Measurements from ENCODE around the gene HBA1. TPM values are rescaled to one million over a fixed set of nuclear protein-coding genes. Genes with fewer than 3 reads are reported as not detected.

HBA1 gene
- total and polyA plus RNA-seq, 9 of the 15 experiments (the other 6 are each of a cell fraction or from before 2014, with no cell fraction given), result 128 to 2,388 (median 380) TPM

DNA sequence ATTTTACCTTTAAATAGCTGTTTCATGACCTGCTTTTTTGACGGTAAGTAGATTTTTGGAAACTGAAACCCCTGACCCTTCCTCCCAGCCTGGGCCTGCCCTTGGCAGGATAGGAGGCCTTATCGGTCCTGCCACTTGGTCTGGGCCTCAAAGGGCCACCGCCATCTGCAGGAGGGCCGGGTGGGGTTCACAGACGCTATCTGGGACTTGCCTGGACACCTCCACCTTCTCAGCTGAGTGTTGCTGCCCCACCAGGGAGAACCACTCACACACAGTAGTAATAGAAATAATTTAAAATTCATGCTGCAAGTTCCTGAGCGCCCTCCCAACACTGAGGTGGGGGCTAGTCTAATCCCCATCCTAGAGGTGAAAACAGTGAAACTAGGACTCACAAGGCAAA, 33.4 kb upstream of the HBA1 start (continued):
- TF ChIP-seq, protein P1, sequence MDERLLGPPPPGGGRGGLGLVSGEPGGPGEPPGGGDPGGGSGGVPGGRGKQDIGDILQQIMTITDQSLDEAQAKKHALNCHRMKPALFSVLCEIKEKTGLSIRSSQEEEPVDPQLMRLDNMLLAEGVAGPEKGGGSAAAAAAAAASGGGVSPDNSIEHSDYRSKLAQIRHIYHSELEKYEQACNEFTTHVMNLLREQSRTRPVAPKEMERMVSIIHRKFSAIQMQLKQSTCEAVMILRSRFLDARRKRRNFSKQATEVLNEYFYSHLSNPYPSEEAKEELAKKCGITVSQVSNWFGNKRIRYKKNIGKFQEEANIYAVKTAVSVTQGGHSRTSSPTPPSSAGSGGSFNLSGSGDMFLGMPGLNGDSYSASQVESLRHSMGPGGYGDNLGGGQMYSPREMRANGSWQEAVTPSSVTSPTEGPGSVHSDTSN (CRISPR knock-in tag; IDR thresholded peaks at IDR 0.05; ENCODE audit: low read depth), result no peak
- TF ChIP-seq, protein P1 (tag; conservative IDR thresholded peaks at IDR 0.05; ENCODE audit: low read depth), result no peak
- TF ChIP-seq ELF1 (tag; IDR thresholded peaks at IDR 0.05) (peak; percentile 26; the same call in 1 of the 2 replicates), ZNF766 (CRISPR knock-in tag; conservative IDR thresholded peaks at IDR 0.05) (peak; percentile 53; the same call in 1 of the 2 replicates), CBX1 (IDR thresholded peaks at IDR 0.05; ENCODE audit: low read depth) (no peak), KLF16 (IDR thresholded peaks at IDR 0.05) (peak; percentile 93), E2F3 (CRISPR knock-in tag; IDR thresholded peaks at IDR 0.05) (no peak), ILF3 (IDR thresholded peaks at IDR 0.05; ENCODE audit: borderline replicate concordance) (no peak), HDAC6 (IDR thresholded peaks at IDR 0.05; ENCODE audit: low read depth, low read length) (no peak), KAT2B (IDR thresholded peaks at IDR 0.05; ENCODE audit: low read depth, low read length) (no peak), NFYB (IDR thresholded peaks at IDR 0.05; ENCODE audit: extremely low read depth, insufficient read length) (no peak), SRF (CRISPR knock-in tag; IDR thresholded peaks at IDR 0.05) (no peak), ZNF707 (CRISPR knock-in tag; conservative IDR thresholded peaks at IDR 0.05) (0 out of 2 replicates have a peak, but pooled peaks have one; percentile 15), KAT7 (CRISPR knock-in tag; IDR thresholded peaks at IDR 0.05; ENCODE audit: borderline replicate concordance) (no peak), FOXA3 (CRISPR knock-in tag; conservative IDR thresholded peaks at IDR 0.05 in 1 of 2, IDR thresholded peaks at IDR 0.05 in 1 of 2) (no peak)
- TF ChIP-seq, protein P2, sequence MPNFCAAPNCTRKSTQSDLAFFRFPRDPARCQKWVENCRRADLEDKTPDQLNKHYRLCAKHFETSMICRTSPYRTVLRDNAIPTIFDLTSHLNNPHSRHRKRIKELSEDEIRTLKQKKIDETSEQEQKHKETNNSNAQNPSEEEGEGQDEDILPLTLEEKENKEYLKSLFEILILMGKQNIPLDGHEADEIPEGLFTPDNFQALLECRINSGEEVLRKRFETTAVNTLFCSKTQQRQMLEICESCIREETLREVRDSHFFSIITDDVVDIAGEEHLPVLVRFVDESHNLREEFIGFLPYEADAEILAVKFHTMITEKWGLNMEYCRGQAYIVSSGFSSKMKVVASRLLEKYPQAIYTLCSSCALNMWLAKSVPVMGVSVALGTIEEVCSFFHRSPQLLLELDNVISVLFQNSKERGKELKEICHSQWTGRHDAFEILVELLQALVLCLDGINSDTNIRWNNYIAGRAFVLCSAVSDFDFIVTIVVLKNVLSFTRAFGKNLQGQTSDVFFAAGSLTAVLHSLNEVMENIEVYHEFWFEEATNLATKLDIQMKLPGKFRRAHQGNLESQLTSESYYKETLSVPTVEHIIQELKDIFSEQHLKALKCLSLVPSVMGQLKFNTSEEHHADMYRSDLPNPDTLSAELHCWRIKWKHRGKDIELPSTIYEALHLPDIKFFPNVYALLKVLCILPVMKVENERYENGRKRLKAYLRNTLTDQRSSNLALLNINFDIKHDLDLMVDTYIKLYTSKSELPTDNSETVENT (CRISPR knock-in tag; IDR thresholded peaks at IDR 0.05), result no peak
- TF ChIP-seq, protein P3, sequence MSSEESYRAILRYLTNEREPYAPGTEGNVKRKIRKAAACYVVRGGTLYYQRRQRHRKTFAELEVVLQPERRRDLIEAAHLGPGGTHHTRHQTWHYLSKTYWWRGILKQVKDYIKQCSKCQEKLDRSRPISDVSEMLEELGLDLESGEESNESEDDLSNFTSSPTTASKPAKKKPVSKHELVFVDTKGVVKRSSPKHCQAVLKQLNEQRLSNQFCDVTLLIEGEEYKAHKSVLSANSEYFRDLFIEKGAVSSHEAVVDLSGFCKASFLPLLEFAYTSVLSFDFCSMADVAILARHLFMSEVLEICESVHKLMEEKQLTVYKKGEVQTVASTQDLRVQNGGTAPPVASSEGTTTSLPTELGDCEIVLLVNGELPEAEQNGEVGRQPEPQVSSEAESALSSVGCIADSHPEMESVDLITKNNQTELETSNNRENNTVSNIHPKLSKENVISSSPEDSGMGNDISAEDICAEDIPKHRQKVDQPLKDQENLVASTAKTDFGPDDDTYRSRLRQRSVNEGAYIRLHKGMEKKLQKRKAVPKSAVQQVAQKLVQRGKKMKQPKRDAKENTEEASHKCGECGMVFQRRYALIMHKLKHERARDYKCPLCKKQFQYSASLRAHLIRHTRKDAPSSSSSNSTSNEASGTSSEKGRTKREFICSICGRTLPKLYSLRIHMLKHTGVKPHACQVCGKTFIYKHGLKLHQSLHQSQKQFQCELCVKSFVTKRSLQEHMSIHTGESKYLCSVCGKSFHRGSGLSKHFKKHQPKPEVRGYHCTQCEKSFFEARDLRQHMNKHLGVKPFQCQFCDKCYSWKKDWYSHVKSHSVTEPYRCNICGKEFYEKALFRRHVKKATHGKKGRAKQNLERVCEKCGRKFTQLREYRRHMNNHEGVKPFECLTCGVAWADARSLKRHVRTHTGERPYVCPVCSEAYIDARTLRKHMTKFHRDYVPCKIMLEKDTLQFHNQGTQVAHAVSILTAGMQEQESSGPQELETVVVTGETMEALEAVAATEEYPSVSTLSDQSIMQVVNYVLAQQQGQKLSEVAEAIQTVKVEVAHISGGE (CRISPR knock-in tag; IDR thresholded peaks at IDR 0.05), result peak in 1 of 3 experiments; percentile 74; a peak in 2 of 6 replicates
- TF ChIP-seq, protein P4, sequence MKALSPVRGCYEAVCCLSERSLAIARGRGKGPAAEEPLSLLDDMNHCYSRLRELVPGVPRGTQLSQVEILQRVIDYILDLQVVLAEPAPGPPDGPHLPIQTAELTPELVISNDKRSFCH (CRISPR knock-in tag; IDR thresholded peaks at IDR 0.05), result no peak
- TF ChIP-seq, protein P4 (tag; IDR thresholded peaks at IDR 0.05), result no peak
